C4-2B (cell line): Measurements from ENCODE around the gene AURKAIP1.

Experiments
- ZFX ChIP-seq: fragments of 450-650 bp; IDR thresholded peaks from 2 replicates; pipeline ENCODE4 v1.6.1; 2017
- TF ChIP-seq, protein P1 (sequence below): fragments of 450-650 bp; conservative IDR thresholded peaks from 2 replicates; pipeline ENCODE4 v1.5.1; 2017; ENCODE audit warnings: mild to moderate bottlenecking

DNA sequence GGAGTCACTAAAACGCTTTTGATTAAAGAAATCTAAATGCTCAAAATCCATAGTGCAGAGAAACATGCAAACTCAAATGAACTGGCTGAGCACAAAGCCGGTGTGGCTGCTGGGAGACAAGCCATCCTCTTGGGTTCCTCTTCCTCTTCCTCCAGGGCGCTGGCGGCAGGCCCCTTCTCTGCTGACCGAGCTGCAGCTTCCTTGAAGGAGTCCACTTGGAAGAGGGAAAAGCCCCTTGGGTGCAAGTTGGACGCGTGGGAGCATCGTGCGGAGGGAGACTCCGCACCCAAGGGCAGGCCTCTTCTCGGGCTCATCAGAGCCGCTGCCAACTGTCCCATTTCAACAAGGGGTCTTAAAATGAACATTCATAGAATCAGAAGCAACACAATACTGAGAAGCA lies 16.2 kb upstream of the AURKAIP1 start:
- TF ChIP-seq, protein P1, sequence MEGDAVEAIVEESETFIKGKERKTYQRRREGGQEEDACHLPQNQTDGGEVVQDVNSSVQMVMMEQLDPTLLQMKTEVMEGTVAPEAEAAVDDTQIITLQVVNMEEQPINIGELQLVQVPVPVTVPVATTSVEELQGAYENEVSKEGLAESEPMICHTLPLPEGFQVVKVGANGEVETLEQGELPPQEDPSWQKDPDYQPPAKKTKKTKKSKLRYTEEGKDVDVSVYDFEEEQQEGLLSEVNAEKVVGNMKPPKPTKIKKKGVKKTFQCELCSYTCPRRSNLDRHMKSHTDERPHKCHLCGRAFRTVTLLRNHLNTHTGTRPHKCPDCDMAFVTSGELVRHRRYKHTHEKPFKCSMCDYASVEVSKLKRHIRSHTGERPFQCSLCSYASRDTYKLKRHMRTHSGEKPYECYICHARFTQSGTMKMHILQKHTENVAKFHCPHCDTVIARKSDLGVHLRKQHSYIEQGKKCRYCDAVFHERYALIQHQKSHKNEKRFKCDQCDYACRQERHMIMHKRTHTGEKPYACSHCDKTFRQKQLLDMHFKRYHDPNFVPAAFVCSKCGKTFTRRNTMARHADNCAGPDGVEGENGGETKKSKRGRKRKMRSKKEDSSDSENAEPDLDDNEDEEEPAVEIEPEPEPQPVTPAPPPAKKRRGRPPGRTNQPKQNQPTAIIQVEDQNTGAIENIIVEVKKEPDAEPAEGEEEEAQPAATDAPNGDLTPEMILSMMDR = no peak
- no peak for TF ChIP-seq ZFX
